Left renal pelvis (tissue), 4 donors: ENCODE data around the gene LZTS2. TPM values are rescaled to one million over a fixed set of nuclear protein-coding genes. Genes with fewer than 3 reads are reported as not detected.
A peak's percentile ranks its signal among the peaks of the same experiment; 100 is the strongest.

ENCODE experiments used
- DNase-seq, 4 donors: peaks; one replicate each; pipeline ENCODE4 v3.0.0-alpha.2; 2013; ENCODE audit warnings: low read depth in 4 of 4, low spot score in 3 of 4
- polyA plus RNA-seq, 4 donors: library from polyadenylated mRNA; unstranded; fragments of 120-200 nt; gene quantifications; one replicate each; pipeline ENCODE4 v1.2.1, GENCODE V29; 2013; ENCODE audit not compliant: insufficient read length in 4 of 4

Gene LZTS2
- polyA plus RNA-seq, 4 donors: 47.0 to 75.9 (median 48.5) TPM

DNA sequence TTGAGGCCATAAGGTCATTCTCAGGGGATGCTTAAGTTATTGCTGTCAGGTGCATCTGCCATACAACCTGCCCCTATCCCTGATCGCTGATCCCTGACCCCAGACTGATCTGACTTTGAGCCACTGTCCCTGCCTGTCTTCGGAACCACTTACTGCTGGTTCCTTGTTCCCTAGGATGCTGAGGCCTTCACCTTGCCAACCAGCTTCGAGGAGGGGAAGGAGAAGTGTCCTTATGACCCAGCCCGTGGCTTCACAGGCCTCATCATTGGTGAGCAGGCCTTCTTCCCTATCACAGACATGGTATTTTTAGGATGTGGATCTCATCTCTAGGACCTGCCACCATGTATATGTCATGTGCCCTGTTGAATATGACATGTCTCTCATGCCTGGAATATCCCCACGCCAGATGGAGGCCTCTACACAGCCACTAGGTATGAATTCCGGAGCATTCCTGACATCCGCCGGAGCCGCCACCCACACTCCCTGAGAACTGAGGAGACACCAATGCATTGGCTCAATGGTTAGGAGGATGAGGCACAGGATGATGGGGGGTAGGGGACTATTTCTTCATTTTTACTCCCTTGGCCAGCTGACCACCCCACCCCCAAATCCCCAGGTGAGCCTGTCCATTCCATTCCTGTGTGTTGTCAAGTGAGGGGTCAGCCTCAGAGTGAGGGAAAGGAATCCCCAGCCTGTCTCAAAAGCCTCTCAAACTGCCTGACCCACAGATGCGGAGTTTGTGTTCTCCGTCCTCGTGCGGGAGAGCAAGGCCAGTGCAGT lies 21.3 kb upstream of the LZTS2 start:
- no peak for DNase-seq

DNA sequence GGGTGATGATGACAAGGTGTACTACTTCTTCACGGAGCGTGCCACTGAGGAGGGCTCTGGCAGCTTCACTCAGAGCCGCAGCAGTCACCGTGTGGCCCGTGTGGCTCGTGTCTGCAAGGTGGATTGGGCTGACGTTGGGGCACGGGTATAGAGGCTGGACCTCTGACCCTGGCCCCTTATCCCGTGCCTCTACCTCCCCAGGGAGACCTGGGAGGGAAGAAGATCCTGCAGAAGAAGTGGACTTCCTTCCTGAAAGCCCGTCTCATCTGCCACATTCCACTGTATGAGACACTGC lies 20.8 kb upstream of the LZTS2 start:
- DNase-seq: no peak

DNA sequence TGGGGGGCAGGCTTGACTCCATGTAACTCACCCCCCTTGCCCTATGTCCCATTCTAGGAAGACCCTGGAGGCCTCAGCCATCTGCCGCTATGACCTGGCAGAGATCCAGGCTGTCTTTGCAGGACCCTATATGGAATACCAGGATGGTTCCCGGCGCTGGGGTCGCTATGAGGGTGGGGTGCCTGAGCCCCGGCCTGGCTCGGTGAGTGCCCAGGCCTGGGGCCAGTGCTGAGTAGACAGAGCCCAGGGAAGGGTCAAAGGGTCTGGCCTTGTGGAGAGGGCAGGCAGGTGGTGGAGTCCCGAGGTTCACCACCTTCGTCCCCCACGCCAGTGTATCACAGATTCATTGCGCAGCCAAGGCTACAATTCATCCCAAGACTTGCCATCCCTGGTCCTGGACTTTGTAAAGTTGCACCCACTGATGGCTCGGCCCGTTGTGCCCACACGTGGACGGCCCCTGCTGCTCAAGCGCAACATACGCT lies 19.8 kb upstream of the LZTS2 start:
- DNase-seq: no peak

DNA sequence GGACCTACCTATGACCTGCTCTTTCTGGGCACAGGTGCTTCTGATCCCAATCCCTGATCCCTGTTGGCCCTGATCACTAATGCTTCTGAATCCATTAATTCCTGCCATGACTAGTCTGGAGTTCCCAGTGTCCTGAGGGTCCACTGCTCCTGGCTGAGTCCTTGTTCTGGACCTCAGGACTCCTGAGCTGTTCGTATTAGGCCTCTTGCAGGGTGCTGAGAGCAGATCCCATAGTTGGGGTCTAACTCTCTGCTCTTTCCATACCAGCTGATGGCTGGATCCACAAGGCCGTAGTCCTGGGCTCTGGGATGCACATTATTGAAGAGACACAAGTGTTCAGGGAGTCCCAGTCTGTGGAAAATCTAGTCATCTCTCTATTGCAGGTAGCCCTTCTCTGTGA lies 19.3 kb upstream of the LZTS2 start:
- no peak for DNase-seq

DNA sequence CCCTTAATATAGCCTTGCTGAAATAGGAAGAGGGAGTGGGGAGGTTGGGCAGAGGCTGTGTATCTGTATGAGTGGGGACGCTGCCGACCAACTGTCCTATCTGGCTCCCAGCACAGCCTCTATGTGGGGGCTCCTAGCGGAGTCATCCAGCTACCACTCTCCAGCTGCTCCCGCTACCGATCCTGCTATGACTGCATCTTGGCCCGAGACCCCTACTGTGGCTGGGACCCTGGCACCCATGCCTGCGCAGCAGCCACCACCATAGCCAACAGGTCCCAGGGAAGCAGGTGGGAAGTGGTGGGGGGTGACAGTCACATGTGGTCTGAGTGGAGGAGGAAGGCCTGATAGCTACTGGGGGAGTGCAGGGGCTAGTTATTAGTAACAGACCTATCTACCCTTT lies 18.9 kb upstream of the LZTS2 start:
- no peak for DNase-seq

DNA sequence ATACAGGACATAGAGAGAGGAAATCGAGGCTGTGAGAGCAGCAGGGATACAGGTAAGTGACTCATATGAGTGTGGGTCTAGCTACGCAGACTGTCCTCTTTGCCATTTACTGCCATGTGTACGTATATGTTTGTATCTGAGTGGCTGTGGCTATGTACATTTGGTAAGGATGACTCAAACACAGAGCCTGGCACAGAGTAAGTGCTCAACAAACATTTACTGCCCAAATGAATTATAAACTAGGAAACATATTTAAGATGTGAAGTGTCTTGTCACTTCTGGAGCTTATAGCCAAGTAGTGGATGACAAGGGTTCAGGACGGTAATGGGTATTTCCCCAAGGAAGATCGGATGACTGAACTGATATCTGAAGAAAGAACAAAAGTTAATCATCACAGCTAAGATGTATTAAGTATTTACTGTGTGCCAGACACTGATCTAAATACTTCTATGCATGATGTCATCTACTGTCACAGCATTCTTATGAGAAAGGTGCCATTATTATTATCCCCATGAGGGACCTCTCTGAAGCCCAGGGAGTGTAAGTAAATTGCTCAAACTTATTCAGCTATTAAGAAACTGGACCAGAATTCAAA lies 18.3 kb upstream of the LZTS2 start:
- DNase-seq: no peak

DNA sequence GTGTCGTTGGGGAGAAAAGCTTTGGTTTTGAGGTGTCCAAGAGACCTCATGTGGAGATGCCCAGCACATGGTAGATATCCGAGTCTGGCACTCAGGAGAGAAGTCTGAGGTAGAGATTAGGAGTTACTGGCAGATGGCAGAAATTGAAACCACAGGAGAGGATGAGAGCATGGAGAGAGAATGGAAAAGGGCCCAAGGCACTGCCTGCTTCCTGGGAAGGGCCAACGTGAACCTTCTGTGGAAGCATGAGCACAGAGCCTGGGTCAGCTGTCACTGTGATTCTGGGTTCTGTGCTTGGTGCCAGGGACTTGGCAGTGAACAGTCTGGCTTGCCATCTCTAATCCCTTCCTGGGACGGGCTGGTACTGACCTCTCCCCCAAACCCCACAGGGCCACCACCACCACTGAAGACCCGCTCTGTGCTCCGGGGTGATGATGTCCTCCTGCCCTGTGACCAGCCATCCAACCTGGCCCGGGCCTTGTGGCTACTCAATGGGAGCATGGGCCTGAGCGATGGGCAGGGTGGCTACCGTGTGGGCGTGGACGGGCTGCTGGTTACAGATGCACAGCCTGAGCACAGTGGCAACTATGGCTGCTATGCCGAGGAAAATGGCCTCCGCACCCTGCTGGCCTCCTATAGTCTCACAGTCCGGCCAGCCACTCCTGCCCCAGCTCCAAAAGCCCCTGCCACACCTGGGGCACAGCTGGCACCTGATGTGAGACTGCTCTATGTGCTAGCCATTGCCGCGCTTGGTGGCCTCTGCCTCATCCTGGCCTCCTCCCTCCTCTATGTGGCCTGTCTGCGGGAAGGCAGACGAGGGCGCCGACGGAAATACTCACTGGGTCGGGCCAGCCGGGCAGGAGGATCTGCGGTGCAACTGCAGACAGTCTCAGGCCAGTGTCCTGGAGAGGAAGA lies 16.4 kb upstream of the LZTS2 start:
- no peak for DNase-seq

DNA sequence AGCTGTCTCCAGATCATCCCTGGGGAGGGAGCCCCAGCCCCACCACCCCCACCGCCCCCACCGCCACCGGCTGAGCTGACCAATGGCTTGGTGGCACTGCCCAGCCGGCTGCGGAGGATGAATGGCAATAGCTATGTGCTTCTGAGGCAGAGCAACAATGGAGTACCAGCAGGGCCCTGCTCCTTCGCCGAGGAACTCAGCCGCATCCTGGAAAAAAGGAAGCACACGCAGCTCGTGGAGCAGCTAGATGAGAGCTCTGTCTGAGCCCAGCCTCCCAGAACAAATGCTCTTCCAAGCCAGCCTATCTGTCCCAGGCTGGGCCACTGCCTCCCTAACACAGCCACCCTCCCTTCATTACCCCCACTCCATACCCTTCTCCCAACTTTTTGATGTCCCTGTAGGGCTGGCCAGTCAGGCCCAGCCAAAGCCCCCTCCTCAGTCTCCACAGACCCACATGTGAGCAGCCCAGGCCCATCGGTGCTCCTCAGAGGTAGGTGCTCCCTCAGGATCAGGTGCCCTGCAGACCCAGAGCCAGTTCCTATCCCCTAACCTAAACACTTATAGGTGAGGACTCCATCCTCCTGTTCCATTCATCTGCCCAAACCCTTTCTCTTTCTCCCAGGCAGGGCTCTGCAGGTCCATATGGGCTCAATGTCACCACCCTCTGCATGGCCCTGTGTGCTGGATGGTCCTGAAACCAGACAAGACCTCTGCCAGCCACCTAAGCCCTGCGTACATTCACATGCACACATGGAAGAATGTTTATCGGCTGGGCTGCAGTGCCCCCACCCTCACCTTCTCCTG lies 15.5 kb upstream of the LZTS2 start:
- DNase-seq: no peak

DNA sequence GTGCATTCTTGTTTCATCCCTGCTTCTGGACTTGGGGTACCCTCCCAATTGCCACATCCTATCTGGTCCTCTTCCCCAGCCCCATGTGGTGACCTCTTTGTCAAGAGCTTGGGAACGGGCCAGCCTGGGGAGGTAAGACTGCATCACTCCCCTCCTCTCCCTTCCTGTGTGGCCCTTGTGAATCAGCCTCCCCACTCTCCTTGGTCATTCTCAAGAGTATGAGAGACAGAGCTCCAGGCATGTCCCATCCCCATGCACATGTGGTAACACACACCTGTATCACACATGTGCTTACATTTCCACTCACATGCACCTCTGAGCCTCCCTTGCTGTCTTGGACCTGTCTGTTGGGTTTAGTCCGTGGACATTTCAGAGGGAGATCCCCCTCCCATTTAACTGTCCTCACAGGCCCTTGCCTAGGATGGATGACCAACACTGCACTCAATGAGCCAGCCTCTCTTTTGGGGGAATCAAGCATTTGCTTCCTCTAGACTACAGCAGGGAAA lies 14.9 kb upstream of the LZTS2 start:
- no peak for DNase-seq

DNA sequence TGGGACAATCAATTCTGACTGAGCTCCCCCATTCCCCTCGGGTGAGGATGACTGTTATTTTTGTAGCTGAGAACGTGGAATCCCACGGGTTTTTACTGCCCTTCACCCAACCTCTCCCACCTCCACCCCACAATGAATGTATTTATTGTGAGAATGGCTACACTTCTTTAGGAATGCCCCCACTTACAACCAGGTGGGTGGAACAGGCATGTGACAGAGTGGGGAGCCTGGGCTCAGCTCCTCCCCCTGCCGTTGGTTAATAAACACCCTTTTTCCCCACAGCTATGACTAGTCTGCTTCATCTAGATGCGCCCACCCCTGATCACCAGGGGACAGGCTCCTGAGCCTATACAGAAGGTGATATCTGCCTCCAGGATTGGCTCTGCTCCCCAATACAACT lies 14.3 kb upstream of the LZTS2 start:
- no peak for DNase-seq

DNA sequence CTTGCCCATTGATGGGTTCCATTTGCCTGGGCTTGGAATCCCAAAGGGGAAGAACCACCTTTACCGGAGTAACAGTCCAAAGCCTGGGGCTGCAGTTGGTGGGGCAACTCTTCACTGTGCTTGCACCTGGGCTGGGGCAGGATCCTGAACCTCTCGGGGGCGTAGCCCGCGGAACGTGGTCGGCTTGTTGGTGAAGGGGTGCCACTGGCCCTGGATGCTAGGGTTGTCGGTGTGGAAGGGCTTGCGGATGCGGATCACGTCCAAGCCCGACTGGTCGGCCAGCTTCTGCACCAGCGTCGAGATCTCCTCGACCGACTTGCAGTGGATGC lies 13.0 kb upstream of the LZTS2 start:
- DNase-seq: no peak

DNA sequence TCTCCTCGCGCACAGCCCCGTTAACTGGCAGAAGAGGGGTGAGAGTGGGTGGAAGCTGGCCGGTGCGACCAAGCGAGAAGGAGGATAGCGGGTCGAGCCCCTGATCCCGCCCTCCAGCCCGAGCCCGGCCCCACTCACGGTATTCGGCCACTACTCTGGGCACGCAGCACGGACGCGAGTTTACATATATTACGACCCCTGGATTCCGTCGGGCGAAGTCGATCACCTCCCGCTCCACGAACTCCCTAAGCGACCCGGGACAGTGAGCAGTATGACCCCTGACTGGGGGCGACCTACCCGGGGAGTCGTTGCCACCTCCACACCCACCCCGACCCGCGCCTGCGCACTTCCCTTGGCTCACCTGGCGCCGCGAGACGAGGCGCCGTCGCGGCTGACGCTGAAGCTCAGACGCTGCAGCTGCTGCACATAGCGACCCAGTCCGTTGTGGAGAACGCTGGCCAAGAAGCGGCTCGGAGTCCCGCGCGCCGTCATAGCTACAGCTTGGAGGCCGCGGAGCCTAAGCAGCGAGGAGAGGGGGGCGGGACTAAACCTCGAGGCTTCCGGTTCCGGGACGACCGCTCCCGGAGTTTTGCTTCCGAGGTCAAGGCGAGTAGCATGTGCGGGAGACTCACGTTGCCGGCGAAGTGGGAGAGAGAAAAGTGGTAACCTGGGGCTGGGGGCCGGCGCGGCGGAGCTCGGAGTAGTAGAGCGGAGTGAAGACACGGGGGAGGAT lies 12.5 kb upstream of the LZTS2 start, which contains the start of the genes MRPL43 and TWNK:
Gene MRPL43, minus strand, starts transcription at position 546 of the 733 bp plus-strand sequence. Its CDS starts 54 bp downstream, at position 492.
Gene TWNK, plus strand, starts transcription at position 592 of the 733 bp plus-strand sequence. CDS start 668 bp downstream, outside the sequence.
- DNase-seq: peak in 1 of 4 donors; percentile 69

DNA sequence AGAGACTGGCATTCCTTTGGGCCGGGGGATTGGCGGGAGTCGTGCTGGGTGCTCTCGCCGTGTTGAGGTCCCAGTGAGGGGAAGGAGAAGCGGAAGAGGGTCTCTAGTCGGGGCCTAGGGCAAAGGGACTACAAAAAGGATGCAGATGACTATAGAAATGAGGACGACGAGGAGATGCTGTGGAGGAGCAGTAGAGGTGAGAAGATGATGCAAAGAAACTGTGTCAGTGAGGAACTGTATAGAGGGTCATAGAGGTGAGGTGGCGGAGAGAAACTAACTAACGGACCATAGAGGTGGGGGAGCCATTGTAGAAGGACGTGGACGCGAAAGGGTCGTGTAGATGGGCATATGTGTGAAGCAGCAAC lies 11.9 kb upstream of the LZTS2 start:
- DNase-seq: no peak

DNA sequence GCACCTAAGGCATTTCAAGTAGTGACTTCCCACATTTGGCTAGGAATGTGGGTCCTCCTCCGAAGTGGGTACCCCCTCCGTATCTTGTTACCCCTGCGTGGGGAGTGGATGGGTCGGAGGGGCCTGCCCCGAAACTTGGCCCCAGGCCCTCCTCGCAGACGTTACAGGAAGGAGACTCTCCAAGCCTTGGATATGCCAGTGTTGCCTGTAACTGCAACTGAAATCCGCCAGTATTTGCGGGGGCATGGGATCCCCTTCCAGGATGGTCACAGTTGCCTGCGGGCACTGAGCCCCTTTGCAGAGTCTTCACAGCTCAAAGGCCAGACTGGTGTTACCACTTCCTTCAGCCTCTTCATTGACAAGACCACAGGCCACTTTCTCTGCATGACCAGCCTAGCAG lies 11.4 kb upstream of the LZTS2 start:
- DNase-seq: no peak

DNA sequence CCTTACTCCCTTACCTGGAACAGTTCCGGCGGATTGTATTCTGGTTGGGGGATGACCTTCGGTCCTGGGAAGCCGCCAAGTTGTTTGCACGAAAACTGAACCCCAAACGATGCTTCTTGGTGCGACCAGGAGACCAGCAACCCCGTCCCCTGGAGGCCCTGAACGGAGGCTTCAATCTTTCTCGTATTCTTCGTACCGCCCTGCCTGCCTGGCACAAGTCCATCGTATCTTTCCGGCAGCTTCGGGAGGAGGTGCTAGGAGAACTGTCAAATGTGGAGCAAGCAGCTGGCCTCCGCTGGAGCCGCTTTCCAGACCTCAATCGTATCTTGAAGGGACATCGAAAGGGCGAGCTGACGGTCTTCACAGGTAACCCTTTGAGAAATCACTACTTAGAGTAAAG lies 10.5 kb upstream of the LZTS2 start:
- no peak for DNase-seq

DNA sequence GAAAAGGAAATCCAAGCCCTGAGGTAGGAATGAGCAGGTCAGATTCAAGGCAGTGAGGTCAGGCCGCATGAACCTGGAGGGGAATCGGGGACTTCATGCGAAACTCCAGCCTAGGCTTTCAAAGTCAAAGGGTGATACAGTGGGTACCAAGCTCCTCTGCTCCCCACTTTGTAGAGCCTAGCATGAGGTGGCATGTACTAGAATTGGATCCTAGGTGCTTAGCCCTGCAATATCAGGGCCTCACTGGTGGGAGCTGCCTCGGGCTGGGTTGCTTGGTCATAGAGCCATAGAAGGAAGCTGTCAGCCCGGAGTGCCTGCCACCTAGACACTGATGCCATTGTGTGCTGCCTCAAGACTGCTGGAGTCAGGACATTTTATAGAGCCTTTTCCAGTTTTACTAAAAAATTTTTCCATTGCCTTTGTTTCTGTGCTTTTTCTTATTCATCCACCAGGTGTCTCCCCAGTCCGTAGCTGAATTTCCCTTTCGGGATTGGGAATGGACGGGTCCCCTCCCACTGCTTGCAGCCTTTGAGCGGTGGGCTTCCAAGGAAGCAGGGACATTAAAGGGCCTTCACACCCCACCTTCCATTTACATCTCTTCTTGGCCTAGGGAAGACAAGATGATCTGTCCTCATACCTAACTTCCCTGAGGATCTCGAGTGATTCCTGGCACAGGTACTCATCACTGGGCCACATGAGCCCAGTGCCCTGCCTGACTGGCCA lies 5.5 kb upstream of the LZTS2 start:
- no peak for DNase-seq

DNA sequence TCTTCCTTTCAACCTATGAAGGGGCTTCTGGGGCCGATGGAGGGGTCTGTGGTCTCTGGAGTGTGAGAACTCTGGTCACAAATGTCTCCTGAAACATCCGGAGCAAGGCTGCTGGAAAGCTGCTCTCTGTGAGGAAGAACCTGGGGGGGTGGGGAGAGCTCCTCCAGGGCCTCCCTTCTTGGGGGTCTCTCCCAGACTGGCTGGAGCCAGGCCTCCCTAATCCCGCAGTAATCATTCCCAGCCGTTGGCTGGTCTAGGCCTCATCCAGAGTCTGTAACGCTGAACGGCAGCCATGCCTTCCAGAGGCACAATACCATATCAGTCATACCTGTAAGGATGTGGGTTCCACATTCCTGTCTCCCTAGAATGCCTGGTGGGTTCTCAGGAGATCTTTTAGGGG lies 4.4 kb upstream of the LZTS2 start:
- no peak for DNase-seq

DNA sequence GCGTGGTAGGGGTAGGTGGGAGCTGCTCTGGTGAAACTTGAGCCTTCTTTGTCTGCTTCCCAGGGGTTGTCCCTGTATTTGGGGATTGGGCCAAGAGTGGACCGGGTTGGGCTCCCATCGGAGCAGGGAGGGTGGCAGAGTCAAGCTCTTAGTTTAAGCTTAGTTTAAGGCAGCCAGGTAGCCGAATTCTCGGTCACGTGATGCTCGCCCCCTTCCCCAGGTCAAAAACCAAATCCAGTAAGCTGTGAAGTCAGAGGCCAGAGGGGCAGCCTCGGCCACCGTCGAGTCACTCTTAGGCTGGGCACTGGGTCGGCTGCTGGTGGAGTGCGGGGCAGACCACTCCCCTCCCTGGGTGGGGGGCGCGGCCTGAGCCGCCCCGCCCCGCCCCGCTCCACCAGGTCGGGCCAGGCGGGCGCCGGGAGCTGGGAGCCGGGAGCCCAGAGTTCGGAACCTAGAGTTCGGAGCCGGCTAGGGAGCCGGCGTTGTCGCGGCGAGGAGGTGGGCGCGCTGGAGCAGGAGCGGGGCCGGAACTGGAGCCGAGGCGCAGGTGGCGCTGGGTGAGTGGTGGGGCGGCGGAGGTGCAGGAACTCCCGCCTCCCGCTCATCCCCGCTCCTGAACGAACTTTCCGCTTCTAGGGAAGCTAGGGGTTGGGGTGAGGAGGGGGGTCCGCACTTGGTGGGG lies 2.8 kb upstream of the LZTS2 start:
- no peak for DNase-seq
